Measurements from ENCODE around the gene MRPL28.
A peak's percentile ranks its signal among the peaks of the same experiment; 100 is the strongest.

MRPL28 gene

GRCh38 chr16:321532-321931, 48.8 kb downstream of the MRPL28 start:
- TF ChIP-seq, protein P1, sequence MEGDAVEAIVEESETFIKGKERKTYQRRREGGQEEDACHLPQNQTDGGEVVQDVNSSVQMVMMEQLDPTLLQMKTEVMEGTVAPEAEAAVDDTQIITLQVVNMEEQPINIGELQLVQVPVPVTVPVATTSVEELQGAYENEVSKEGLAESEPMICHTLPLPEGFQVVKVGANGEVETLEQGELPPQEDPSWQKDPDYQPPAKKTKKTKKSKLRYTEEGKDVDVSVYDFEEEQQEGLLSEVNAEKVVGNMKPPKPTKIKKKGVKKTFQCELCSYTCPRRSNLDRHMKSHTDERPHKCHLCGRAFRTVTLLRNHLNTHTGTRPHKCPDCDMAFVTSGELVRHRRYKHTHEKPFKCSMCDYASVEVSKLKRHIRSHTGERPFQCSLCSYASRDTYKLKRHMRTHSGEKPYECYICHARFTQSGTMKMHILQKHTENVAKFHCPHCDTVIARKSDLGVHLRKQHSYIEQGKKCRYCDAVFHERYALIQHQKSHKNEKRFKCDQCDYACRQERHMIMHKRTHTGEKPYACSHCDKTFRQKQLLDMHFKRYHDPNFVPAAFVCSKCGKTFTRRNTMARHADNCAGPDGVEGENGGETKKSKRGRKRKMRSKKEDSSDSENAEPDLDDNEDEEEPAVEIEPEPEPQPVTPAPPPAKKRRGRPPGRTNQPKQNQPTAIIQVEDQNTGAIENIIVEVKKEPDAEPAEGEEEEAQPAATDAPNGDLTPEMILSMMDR (IDR thresholded peaks at IDR 0.05): no peak

GRCh38 chr16:320206-320605, 50.1 kb downstream of the MRPL28 start:
- TF ChIP-seq, protein P1 (IDR thresholded peaks at IDR 0.05): no peak

- TF ChIP-seq, protein P1 (IDR thresholded peaks at IDR 0.05): peak; percentile 20; the same call in 1 of the 2 replicates
Observed at GRCh38 chr16:318628-319027, 51.7 kb downstream of the MRPL28 start.

GRCh38 chr16:317583-317982, 52.8 kb downstream of the MRPL28 start:
- TF ChIP-seq, protein P1 (IDR thresholded peaks at IDR 0.05): no peak

All from LNCAP (cell line).